Stimulated activated CD8-positive, alpha-beta memory T cell treated with anti-CD3 and anti-CD28 coated beads, Interleukin-7, amount 100 ng/mL, for 24 hours (primary cell): ENCODE data around the gene EEFSEC.

Source experiments
- DNase-seq: peaks from one replicate; pipeline ENCODE4 v3.0.0-alpha.2; 2020; ENCODE audit warnings: low read depth

EEFSEC gene

DNA sequence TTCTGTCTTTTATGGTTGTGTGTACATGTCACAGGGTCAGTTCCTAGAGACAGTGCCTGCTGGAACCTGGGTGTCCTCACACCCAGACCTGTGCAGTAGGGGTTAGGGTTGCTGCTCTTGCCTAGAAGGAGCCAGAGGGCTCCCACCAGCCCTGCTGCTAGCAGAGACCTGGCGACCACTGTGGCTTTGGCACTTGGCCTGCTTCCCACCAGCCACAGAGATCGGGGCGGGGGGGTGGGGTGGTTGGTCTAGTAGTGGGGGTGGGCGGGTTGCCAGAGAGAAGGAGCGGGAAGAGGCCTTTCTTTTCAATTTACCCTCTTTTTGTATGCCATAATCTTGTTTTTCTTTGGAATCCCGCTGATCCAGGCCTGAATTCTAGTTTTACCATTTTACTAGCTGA, 29.4 kb downstream of the EEFSEC start:
- DNase-seq = no peak

DNA sequence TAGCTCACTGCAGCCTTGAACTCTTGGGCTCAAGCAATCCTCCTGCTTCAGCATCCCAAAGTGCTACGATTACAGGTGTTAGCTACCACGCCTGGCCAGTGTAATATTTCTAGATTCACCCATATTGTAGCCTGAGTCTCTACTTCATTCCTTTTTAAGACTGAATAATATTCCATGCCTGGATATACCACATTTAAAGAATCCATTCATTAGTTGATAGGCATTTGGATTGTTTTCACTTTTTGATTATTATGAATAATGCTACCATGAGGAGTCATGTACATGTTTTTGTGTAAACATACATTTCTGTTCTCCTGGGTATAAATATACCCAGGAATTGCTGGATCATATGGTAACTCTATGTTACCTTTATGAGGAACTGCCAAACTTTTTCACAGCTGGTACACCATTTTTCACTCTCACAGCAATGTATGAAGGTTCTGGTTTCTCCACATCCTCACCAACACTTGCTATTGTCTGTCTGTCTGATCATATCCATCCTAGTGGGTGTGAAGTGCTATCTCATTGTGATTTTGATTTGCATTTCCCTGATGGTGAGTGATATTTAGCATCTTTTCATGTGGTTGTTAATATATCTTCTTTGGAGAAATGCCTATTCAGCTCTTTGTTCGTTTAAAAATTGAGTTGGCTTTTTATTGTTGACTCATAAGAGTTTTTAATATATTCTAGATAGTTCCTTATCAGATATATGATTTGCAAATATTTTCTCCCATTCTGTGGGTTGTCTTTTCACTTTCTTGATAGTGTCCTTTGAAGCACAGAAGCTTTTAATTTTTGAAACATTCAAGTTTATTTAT, 32.6 kb downstream of the EEFSEC start:
- DNase-seq = no peak

DNA sequence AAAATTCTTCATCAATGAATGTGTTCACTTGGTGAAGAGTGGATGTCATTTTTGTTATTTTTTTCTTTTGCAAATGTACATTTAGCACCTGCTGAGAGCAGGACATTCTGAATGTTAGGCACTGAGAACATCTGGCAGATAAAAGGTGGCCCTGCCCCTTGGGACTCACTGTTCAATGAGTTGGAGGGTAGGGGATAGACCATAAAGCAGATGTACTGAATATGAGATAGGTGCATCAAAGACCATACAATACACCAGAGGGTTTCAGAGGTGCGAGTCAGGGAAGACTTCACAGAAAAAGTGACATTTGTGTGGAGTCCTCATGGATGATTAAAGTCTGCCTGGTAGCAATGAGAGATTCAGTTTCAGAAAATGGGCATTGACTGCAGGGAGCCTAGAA, 34.2 kb downstream of the EEFSEC start:
- no peak for DNase-seq

DNA sequence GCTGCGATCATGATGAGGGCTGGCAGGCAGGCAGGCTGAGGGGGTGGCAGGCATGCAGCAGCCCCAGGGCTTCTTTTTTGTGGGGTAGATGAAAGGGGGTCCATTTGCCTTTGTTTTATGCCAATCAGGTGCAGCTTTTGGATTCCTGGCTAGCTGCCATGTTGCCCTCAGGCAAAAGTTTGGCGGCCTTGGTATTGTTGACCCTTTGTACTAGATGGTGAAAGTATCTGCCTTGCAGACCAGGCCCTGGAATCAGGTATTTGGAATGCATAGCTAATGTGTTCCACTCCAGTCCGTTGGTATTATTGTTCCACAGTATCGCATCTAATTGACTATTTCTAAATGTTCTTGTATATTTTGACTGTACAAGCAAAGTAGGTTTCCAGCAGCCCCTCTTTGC, 35.0 kb downstream of the EEFSEC start:
- no peak for DNase-seq

DNA sequence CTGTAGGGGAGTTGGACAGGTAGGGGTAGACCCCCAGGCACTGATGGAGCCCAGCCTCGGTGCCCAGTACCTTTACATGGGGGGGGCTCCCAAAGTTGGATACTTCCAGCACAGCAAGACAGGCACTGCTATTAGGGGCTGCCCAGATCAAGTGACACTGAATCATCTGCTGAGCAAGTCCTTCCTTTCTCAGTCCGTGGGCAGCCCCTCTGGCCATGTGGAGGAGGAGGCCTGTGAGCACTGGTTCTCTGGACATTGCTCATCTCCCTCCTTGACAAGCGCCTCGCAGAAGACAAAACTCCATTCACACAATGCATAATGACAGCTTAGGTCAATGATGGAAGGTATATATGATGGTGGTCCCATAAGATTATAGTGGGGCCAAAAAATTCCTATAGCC, 35.7 kb downstream of the EEFSEC start:
- DNase-seq = no peak

DNA sequence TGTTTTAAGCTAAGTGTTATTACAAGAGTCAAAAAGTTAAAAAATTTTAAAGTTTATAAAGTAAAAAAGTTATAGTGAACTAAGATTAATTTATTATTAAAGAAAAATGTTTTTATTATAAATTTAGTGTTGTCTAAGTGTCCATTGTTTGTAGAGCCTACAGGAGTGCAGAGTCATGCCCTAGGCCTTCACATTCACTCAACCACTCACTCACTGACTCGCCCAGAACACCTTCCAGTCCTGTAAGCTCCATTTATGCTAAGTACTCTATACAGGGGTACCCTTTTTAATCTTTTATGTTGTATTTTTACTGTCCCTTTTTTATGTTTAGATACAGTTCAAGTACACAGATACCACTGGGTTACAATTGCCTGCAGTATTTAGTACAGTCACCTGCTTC, 37.2 kb downstream of the EEFSEC start:
- no peak for DNase-seq

DNA sequence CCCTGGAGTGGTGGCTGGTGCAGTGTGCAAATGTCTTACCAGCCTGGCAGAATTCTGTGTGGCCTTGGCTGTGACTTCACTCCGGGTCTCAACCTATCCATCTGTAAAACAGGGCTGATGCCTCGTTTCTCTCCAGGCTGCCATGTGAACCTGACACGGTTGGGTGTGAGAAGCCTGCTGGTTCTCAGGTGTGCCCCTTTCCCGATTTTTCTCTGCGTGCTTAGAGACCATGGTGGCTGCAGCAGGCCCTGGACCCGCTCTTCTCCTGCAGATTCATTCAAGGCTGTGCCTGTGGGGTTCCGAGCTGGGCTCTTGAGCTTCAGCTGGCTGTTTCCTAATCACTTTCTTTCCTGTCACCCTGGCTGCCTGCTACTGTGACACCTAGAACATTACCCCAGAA, 38.9 kb downstream of the EEFSEC start:
- no peak for DNase-seq

DNA sequence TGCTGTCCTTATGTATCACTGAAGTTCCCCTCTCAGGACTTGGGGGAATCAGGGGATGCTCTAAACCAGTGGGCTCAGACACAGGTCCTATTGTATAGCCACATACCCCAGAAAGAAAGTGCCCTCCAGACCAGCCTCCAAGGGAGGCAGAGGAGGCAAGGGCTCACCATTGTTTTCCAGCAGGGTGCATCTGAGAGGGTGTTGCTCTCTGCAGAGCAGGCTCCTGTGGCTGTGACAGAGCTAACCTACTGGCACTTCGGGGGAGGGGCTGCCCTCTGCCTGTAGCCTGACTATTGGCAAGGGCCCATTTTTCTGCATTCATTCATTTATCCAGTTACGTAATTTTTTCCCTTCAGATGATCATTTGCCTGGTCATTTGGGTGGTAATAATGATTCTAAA, 39.9 kb downstream of the EEFSEC start:
- no peak for DNase-seq

DNA sequence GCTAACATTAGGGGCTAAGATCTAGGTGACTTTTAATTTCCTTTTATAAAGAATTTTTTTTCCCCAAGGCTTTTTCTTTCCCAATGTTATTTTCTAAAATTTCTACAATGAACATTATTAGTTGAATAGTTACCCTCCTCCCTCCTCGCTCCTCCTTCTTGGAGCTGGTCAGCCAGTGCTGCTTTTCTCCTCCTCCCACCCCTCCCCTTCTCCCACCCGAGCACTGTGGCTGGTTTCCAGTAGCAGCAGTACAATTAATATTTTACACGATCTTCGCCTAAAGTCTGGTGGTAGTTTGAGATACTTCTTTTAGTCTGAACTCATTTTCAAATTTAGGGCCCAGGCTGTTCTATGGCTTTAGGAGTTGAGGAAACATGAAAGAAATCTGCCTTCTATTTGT, 41.6 kb downstream of the EEFSEC start:
- no peak for DNase-seq

DNA sequence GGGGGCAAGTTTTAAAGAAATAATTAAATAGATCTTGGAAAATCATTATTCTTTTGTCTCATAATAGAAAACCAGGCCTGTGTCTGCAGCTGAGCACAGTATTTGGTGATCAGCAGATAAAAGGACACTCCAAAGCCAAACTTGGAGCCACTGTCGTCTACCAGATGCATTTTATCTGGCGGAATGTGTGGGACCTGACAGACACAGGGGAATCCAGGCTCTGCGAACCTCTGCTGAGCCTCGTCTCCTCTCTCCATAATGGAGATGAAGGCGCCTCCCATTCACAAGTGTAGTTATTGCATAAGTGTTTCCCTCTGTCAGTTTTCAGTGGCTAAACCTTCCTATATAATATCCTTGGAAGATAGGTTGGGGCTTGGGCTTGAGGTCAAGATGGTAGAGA, 42.1 kb downstream of the EEFSEC start:
- no peak for DNase-seq

DNA sequence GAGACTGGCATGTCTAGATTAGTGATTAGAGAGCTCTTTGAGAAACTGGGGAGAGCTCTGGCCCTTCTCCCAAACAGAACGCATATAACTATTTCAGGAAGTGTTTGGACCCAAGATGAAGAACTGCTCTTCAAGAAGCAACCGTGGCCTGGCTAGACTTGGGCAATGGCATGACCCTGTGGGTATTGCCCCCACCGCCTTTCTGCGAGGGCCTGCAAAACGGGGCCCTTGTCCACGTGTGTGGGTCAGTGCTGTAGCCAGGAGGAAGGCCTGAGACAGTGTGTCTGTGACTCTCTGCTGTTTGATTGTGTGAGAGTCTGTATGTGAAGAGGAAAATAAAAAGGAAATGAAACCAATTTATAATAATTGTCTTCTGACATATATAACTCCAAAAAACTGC, 42.5 kb downstream of the EEFSEC start:
- DNase-seq = no peak

DNA sequence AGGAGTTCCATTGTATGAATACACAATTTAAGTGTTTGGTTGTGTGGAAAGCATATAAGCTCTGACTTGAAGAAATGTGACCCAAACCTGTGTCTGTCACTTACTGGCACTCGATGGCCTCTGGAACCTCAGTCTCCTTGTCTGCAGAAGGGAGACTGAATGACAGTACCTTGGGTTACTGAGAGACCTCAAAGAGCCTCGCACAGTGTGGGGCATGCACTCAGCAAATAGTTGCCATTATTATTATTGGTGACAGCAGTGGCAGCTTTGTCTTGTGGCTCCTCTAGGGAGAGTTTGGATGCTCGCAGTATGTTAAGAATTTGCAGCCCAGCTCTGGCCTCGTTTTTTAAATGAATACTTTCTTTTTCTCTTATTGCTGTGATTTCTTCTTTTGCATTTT, 43.4 kb downstream of the EEFSEC start:
- no peak for DNase-seq

DNA sequence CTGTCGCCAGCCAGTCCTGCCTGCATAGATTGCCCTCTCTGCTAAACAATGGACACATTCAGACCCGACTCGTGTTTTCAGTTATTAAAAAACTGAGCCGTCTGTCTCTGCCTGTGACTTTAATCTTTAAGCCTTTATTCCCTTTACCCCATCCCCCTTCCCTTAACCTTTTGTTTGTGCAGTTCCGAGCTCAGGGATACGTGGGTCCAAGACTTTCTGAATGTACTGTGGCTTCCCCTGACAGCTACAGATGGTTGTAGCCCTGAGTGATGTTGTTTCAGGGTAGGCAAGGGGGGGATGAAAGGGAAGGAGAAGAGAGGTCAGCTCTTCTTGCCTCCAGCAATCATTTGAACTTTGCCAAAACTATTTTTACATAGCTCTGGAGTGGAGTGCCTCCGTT, 44.6 kb downstream of the EEFSEC start:
- DNase-seq = no peak

DNA sequence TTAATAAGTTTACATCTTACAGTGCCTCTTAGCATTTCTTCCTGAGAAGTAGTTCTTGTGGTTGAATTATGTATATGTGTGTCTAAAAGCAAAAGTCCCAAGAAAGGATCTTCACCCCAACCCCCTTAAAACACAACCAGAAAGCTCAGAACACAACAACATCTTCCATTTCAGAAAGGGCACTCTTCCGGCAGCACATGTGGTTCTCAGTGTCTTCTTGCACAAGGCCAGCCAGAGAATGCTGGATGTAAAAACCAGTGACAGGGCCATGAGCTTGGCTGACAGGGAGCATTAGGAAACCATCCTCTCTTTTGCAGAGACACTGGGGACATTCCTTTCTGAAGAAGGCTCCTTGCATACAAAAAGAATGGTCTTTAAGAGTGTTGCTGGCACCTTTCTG, 45.0 kb downstream of the EEFSEC start:
- no peak for DNase-seq

DNA sequence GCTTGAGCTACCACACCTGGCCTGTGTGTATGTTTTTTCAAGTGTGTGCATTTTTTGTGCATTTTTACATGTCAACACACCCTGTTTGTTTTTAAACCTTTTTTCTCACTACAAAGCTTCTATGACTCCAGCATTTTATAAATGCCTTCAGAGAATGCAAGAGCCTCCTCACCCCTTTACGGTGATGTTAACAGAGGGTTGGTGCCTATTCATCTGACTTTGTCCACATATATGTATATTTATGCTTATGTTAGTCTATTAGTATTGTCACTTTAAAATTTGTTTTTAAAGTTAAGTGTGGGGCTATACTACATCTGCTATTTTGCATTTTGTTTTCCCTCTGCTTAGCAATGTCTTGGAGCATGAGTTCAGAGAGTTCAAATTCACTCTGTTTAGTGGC, 45.8 kb downstream of the EEFSEC start:
- DNase-seq = no peak

DNA sequence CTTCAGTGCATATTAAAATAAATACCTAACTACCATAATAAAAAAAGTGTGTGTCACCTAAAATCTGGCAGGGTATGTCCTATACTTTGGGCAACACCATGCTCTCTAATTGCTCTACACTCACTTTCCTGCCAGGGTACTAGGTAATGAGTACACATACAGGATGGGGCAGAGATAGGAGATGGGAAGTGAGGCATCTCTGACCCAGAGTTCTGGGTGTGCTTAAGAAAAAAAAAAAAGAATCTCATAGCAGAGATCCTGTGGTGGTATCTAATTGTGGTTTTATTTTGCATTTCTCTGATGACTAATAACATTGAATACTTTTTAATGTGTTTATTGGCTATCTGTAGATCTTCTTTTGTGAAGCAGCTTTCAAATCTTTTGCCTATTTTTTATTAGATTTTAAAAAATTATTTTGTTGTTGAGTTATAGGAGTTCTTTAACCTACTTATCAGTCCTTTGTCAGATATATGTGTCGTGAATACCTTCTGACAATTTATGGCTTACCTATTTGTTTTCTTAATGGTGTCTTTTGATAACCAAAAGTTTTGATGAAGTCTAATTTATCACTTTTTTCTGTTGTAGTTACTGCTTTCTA, 48.0 kb downstream of the EEFSEC start:
- no peak for DNase-seq

DNA sequence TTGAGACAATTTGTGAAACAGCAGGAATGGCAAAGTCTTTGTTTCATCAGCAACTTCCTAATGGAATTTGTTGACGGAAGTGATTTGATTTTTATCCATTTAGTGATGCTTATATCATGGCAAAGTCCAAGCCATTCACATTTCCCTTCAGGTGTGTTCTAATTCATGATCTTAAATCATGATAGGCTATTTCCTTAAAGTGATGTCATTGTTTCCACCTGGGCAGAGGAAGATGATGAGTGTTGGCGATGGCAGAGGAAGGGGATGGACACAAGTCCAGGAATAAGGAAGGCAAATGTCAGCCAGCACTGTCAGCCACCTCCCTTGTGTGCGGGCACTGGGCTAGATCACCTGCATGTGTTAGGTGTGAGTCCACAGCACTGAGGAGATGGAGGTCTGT, 49.9 kb downstream of the EEFSEC start:
- DNase-seq = no peak

DNA sequence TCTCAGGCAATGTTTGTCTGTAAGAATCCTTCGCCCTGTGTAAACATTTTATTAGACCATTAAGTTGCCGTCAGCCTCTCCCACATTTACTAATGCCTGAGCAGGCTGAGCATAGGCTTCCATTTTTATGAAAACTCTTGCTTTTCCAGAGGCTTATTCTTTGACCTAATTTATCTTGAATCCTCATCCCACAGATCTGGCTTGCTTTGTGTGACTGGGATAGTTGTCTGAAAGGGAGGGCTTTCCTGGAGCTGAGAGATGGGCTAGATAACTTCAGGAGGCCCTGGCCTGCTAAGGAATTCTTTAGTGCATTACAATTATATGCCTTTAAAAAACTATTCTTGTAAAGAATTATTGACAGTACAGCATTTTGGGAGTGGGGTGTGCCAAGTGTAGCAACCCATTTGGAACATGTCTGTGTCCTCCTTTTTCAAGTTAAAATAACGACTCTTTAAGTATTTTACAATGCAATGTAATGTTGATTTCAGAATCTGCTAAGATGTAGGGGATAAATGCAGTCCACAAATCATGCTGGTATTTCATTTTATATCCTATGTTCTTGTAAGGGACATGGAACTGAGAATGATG, 52.4 kb downstream of the EEFSEC start:
- no peak for DNase-seq

DNA sequence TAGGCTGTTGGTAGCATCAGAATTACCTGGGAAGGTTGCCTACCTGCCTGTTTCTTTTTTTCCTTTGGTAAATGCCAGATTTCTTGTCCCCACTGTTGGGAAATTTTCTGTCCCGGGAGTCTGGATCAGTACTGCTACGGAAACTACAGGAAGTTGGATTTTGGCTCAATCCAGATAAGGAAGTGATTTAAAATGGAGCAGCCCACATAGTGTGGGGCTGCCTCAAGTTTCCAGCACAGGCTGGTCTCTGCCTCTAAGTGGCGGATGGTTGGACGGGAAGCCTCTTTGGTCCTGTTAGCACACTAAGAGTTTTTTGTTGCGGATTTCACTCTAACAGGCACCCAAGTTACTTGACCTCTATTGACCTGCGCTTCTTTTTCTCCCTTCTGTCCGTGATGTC, 54.7 kb downstream of the EEFSEC start:
- no peak for DNase-seq

DNA sequence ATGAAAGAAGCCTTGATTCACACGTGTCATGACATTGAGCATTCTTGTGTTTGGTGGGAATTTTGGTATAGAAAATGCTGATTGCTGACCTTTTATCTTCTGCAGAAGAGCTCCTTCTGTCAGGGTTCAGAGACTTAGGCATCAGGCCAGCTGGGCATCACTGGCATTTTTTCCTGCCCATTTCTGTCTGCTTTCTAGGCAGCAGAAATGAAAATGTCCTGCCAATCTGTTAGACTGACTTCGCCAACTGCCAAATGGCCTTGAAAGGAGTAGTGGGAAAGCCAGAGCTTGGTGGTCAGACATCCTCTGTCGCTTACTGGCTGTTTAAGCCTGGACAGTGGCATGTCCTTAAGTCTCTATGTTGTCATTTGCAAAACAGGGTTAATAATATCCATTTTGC, 57.4 kb downstream of the EEFSEC start:
- DNase-seq = no peak

DNA sequence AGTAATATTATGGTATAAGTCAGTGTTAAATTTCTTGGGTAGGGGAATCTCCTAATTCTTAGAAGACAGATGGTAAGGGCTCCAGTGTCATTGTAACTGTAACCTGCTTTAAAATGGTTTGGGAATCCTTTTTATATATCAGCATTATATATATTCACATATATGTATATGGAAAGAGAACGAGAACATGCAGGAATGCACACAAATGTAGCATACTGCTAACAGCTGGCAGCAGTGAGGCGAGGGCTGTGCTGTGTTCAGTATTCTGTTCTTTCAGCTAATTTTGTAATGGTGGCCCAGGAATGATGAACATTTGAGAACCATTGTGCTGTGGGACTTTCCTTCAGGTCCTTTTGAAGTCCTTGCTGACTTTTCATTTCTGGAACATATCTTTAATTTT, 60.8 kb downstream of the EEFSEC start:
- DNase-seq = no peak

DNA sequence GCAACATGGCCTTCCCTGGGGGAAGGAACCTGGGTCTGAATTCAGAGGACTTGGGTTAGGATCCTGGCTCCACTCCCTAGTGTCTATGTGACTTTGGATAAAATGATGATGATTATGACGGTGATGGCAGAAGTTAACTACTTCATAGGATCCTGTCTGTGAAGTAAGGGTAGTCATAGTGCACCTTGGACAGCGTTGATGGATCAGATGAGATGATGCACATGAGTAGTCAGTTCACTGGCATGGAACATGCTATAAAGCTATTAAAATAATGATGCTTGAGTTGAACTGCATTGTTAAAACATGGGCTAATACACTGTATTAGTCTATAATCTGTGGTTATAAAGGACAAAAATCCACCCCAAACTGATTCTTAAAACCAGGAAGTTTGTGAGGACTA, 62.0 kb downstream of the EEFSEC start:
- DNase-seq = no peak

DNA sequence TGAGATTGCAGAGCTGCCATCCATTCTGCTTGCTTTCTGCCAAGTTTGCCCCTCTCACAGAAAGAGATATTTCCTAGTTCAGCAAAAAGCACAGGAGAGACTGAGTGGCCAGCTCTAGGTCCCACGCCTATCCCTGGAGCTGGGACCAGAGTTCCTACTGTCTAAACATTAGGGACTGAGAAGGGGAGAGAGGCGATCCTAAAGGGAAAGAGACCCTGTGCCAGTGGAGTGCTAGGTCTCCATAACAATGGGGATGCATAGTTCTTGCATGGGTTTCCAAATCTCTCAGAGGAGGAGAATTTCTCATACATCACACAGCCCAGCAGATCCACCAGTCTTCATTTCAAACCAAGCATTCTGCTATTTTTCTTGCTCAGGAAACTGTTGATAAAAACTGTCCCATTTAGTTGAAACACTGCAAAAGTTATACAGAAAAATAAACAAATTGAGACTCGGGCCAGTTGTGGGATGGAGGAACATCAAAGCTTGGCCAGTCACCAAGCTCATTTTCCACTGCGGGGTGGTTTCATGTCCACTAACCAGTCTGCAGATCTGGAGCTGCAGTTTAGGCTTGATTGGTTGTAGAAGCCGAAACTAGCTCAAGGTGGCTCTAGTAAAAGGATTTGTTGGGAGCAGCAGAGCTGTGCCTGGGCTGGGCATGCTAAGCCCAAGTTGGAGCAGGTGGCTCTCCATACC, 62.7 kb downstream of the EEFSEC start:
- DNase-seq = no peak
